NCI-H510A (cell line): ENCODE data around the gene SPATA31E1.
"Not testable (repeated sequence)": the region's sequence is repeated elsewhere in the genome, so short reads cannot be mapped to it uniquely, and the experiment has no call there.

Experiments
- DNase-seq: peaks from one replicate; lab custom pipeline; 2025; lab: John Stamatoyannopoulos, UW

SPATA31E1 gene

GRCh38 chr9:87882627-87883026 is at the start of gene SPATA31E1:
TSS of gene SPATA31E1 (plus strand) at chr9:87882877. CDS start at chr9:87882892, 15 bp downstream.
- no peak for DNase-seq

GRCh38 chr9:87834357-87834756 is 48.3 kb upstream of the SPATA31E1 start:
- DNase-seq, result no peak

- DNase-seq, result no peak
These were observed 46.1 kb upstream of the SPATA31E1 start for GRCh38 chr9:87836536-87836935.

GRCh38 chr9:87836951-87837705 is 45.5 kb upstream of the SPATA31E1 start:
- no peak for DNase-seq

- DNase-seq, result no peak
These were observed 42.5 kb upstream of the SPATA31E1 start for GRCh38 chr9:87840134-87840533.

GRCh38 chr9:87842878-87843585 is 39.6 kb upstream of the SPATA31E1 start:
- no peak for DNase-seq

- DNase-seq, result no peak
These were observed 38.2 kb upstream of the SPATA31E1 start for GRCh38 chr9:87844506-87844905.

GRCh38 chr9:87847817-87848216 is 34.9 kb upstream of the SPATA31E1 start:
- DNase-seq, result not testable (repeated sequence)

GRCh38 chr9:87849144-87849758 is 33.4 kb upstream of the SPATA31E1 start:
- no peak for DNase-seq

GRCh38 chr9:87850391-87850790 is 32.3 kb upstream of the SPATA31E1 start:
- no peak for DNase-seq

- not testable (repeated sequence) for DNase-seq
These were observed 31.5 kb upstream of the SPATA31E1 start for GRCh38 chr9:87851186-87851585.

- DNase-seq, result no peak
These were observed 29.4 kb upstream of the SPATA31E1 start for GRCh38 chr9:87853302-87853701.

- no peak for DNase-seq
These were observed 28.6 kb upstream of the SPATA31E1 start for GRCh38 chr9:87853876-87854579.

GRCh38 chr9:87854580-87854955 is 28.1 kb upstream of the SPATA31E1 start:
- no peak for DNase-seq

GRCh38 chr9:87855061-87855460 is 27.6 kb upstream of the SPATA31E1 start:
- no peak for DNase-seq

- no peak for DNase-seq
These were observed 25.3 kb upstream of the SPATA31E1 start for GRCh38 chr9:87857141-87857947.

GRCh38 chr9:87857948-87858335 is 24.7 kb upstream of the SPATA31E1 start:
- DNase-seq, result no peak

GRCh38 chr9:87859137-87859536 is 23.5 kb upstream of the SPATA31E1 start:
- DNase-seq, result no peak

- no peak for DNase-seq
These were observed 22.9 kb upstream of the SPATA31E1 start for GRCh38 chr9:87859786-87860185.

GRCh38 chr9:87861332-87861731 is 21.3 kb upstream of the SPATA31E1 start:
- DNase-seq, result no peak

GRCh38 chr9:87862536-87863268 is 20.0 kb upstream of the SPATA31E1 start:
- no peak for DNase-seq
